ENCODE measurements around the gene R3HDM1. TPM values are rescaled to one million over a fixed set of nuclear protein-coding genes. Genes with fewer than 3 reads are reported as not detected.

Gene R3HDM1
- total RNA-seq, 4 donors from 2014 or later = 24.0 to 40.4 (median 30.4) TPM

- H3K27me3 ChIP-seq = no peaks in the 10 kb centered on the region
- no peaks in the 10 kb centered on the region for H3K4me1 ChIP-seq
- WGBS, 2 donors = 95 to 98% methylated on average over 2 of the region's 2 CpGs
- no peaks in the 10 kb centered on the region for H3K36me3 ChIP-seq
- TF ChIP-seq CTCF (IDR thresholded peaks at IDR 0.05) (no peak), POLR2A (IDR thresholded peaks at IDR 0.05) (no peak)
- intact Hi-C loops (cut with DNase I) = no loop called here
- no peaks in the 10 kb centered on the region for H3K9me3 ChIP-seq
- no peak overlapping the region for H3K27ac ChIP-seq
- H3K4me3 ChIP-seq (replicated peaks in 1 of 3) = no peak overlapping the region
- no peak for DNase-seq
Measured at GRCh38 chr2:135733045-135733444, 201.8 kb downstream of the R3HDM1 start.

GRCh38 chr2:135736546-135736945, 205.3 kb downstream of the R3HDM1 start:
- TF ChIP-seq POLR2A (IDR thresholded peaks at IDR 0.05) (no peak), CTCF (IDR thresholded peaks at IDR 0.05) (no peak)
- Histone ChIP-seq H3K4me3 (replicated peaks in 1 of 3) (no peak overlapping the region), H3K4me1 (no peaks in the 10 kb centered on the region), H3K27me3 (no peaks in the 10 kb centered on the region), H3K27ac (no peak overlapping the region), H3K9me3 (no peaks in the 10 kb centered on the region), H3K36me3 (no peaks in the 10 kb centered on the region)
- intact Hi-C loops (cut with DNase I) = no loop called here
- no peak for DNase-seq
- WGBS, 2 donors = 92 to 93% methylated on average over 5 of the region's 5 CpGs

GRCh38 chr2:135740206-135740605, 208.9 kb downstream of the R3HDM1 start:
- intact Hi-C loops (cut with DNase I) = no loop called here
- H3K27me3 ChIP-seq = no peaks in the 10 kb centered on the region
- no peak overlapping the region for H3K27ac ChIP-seq
- H3K4me1 ChIP-seq = peaks cover 11 to 19% of the 10 kb centered on the region in 2 donors
- TF ChIP-seq POLR2A (IDR thresholded peaks at IDR 0.05) (no peak), CTCF (IDR thresholded peaks at IDR 0.05) (no peak)
- no peak for DNase-seq
- 97% methylated on average over 3 of the region's 3 CpGs for WGBS, 2 donors
- H3K4me3 ChIP-seq (replicated peaks in 1 of 3) = no peak overlapping the region
- H3K36me3 ChIP-seq = no peaks in the 10 kb centered on the region
- H3K9me3 ChIP-seq = no peaks in the 10 kb centered on the region

GRCh38 chr2:135741043-135741394, 209.7 kb downstream of the R3HDM1 start:
- DNase-seq = no peak
- intact Hi-C loops (cut with DNase I) = no loop called here
- WGBS, 2 donors = 80 to 86% methylated on average over 11 of the region's 11 CpGs

More at GRCh38 chr2:135741043-135741394, 209.7 kb downstream of the R3HDM1 start:
- TF ChIP-seq CTCF (IDR thresholded peaks at IDR 0.05) (no peak), POLR2A (IDR thresholded peaks at IDR 0.05) (no peak)
- peak overlapping the region in 2 of 3 donors; percentile 99 to 100 for H3K27ac ChIP-seq
- no peaks in the 10 kb centered on the region for H3K36me3 ChIP-seq
- H3K9me3 ChIP-seq = no peaks in the 10 kb centered on the region
- no peak overlapping the region for H3K4me3 ChIP-seq (replicated peaks in 1 of 3)
- H3K27me3 ChIP-seq = no peaks in the 10 kb centered on the region
- H3K4me1 ChIP-seq = peaks cover 11 to 19% of the 10 kb centered on the region in 2 donors

Data from thyroid gland (tissue), 4 donors.